Loucy (cell line): ENCODE measurements around the gene BCAT1.

Experiments used
- H2AFZ ChIP-seq: fragments of 200-600 bp; sonication (generic); 2 replicates; pipeline ENCODE4 v1.6.0; 2016; ENCODE audit warnings: antibody characterized with exemption, mild to moderate bottlenecking, low read length, moderate library complexity
- H3F3A ChIP-seq: fragments of 200-600 bp; 2 replicates; pipeline ENCODE4 v1.6.0; 2016; ENCODE audit warnings: antibody characterized with exemption, low read depth, mild to moderate bottlenecking
- H3K27me3 ChIP-seq: fragments of 200-600 bp; sonication (generic); 2 replicates; pipeline ENCODE4 v1.6.1; 2014; ENCODE audit warnings: low read length, mild to moderate bottlenecking; ENCODE audit not compliant: insufficient read depth, poor library complexity, severe bottlenecking
- H3K36me3 ChIP-seq: fragments of 200-600 bp; sonication (generic); 2 replicates; pipeline ENCODE4 v1.6.1; 2016; ENCODE audit warnings: low read length; ENCODE audit not compliant: insufficient read depth
- H3K4me1 ChIP-seq: fragments of 200-600 bp; sonication (generic); 2 replicates; pipeline ENCODE4 v1.5.1; 2014; ENCODE audit warnings: low read length, mild to moderate bottlenecking; ENCODE audit not compliant: insufficient read depth, poor library complexity, severe bottlenecking
- H3K4me2 ChIP-seq: fragments of 200-600 bp; sonication (generic); 2 replicates; pipeline ENCODE4 v1.6.0; 2014; ENCODE audit warnings: antibody characterized with exemption, low read length, low read depth, mild to moderate bottlenecking; ENCODE audit not compliant: poor library complexity, severe bottlenecking
- H3K4me3 ChIP-seq: fragments of 200-600 bp; sonication (generic); 2 replicates; pipeline ENCODE4 v1.5.1; 2014; ENCODE audit warnings: low read length, mild to moderate bottlenecking, mixed read lengths; ENCODE audit not compliant: poor library complexity, severe bottlenecking
- H3K79me2 ChIP-seq: fragments of 200-600 bp; sonication (generic); 2 replicates; pipeline ENCODE4 v1.6.1; 2014; ENCODE audit warnings: low read length; ENCODE audit not compliant: insufficient read depth
- H3K9ac ChIP-seq: fragments of 200-600 bp; sonication (generic); 2 replicates; pipeline ENCODE4 v1.6.0; 2014; ENCODE audit warnings: mild to moderate bottlenecking, low read depth, low read length, moderate library complexity; ENCODE audit not compliant: poor library complexity, severe bottlenecking
- H3K9me2 ChIP-seq: fragments of 200-600 bp; sonication (generic); replicated peaks from 2 replicates; pipeline ENCODE4 v1.6.1; 2016; ENCODE audit warnings: low read depth, low read length, mixed read lengths
- H3K9me3 ChIP-seq: fragments of 200-600 bp; sonication (generic); 2 replicates; pipeline ENCODE4 v1.6.1; 2014; ENCODE audit warnings: mild to moderate bottlenecking, antibody characterized with exemption, low read length, low read depth; ENCODE audit not compliant: insufficient read depth
- H4K20me1 ChIP-seq: fragments of 200-600 bp; sonication (generic); 2 replicates; pipeline ENCODE4 v1.6.0; 2014; ENCODE audit warnings: antibody characterized with exemption, low read length, mild to moderate bottlenecking; ENCODE audit not compliant: insufficient read depth, poor library complexity, severe bottlenecking
- CTCF ChIP-seq: fragments of 200-600 bp; sonication (generic); conservative IDR thresholded peaks from 2 replicates; pipeline ENCODE4 v1.5.1; 2014; ENCODE audit warnings: mild to moderate bottlenecking, antibody characterized with exemption, low read length
- EZH2phosphoT487 ChIP-seq: fragments of 200-600 bp; IDR thresholded peaks from 2 replicates; pipeline ENCODE4 v1.6.1; 2018; ENCODE audit warnings: antibody characterized with exemption, mild to moderate bottlenecking, moderate library complexity, borderline replicate concordance

BCAT1 gene

GRCh38 chr12:24846689-24847088 lies 102.2 kb downstream of the BCAT1 start:
- Histone ChIP-seq H3K4me2 (no peak overlapping the region), H3K9me2 (no peaks in the 10 kb centered on the region), H3K4me1 (peaks cover 19% of the 10 kb centered on the region), H3K27me3 (no peaks in the 10 kb centered on the region), H3K79me2 (0 out of 2 replicates have a peak, but pooled peaks cover 10% of the 10 kb centered on the region), H3K4me3 (no peak overlapping the region), H3K9me3 (no peaks in the 10 kb centered on the region), H2AFZ (no peak overlapping the region), H3F3A (no peaks in the 10 kb centered on the region), H3K36me3 (peaks cover 67% of the 10 kb centered on the region), H4K20me1 (no peaks in the 10 kb centered on the region), H3K9ac (no peak overlapping the region)
- no peak for TF ChIP-seq EZH2phosphoT487

- Histone ChIP-seq H3K4me1 (peaks cover 10% of the 10 kb centered on the region), H3K9ac (no peak overlapping the region), H3K9me2 (no peaks in the 10 kb centered on the region), H3K27me3 (no peaks in the 10 kb centered on the region), H4K20me1 (no peaks in the 10 kb centered on the region), H3K36me3 (peaks cover 78% of the 10 kb centered on the region), H3K4me3 (no peak overlapping the region), H3K9me3 (no peaks in the 10 kb centered on the region), H3F3A (no peaks in the 10 kb centered on the region), H3K4me2 (no peak overlapping the region), H2AFZ (no peak overlapping the region), H3K79me2 (0 out of 2 replicates have a peak, but pooled peaks cover under 1% of the 10 kb centered on the region)
- TF ChIP-seq CTCF = no peak
- no peak for TF ChIP-seq EZH2phosphoT487
Measured at GRCh38 chr12:24845615-24846014, 103.3 kb downstream of the BCAT1 start.

GRCh38 chr12:24840046-24840800 lies 108.7 kb downstream of the BCAT1 start:
- no peak overlapping the region for H3K4me2 ChIP-seq
- H3K27me3 ChIP-seq = no peaks in the 10 kb centered on the region
- H3K9me3 ChIP-seq = no peaks in the 10 kb centered on the region
- H4K20me1 ChIP-seq = no peaks in the 10 kb centered on the region
- no peak overlapping the region for H2AFZ ChIP-seq
- no peaks in the 10 kb centered on the region for H3F3A ChIP-seq
- no peak overlapping the region for H3K4me3 ChIP-seq
- H3K4me1 ChIP-seq = no peaks in the 10 kb centered on the region
- H3K9ac ChIP-seq = no peak overlapping the region
- H3K36me3 ChIP-seq = peaks cover 65% of the 10 kb centered on the region; the same call in 1 of the 2 replicates
- TF ChIP-seq EZH2phosphoT487 (no peak), CTCF (no peak)
- H3K9me2 ChIP-seq = no peaks in the 10 kb centered on the region
- H3K79me2 ChIP-seq = no peaks in the 10 kb centered on the region
